ENCODE results near the gene SLX4IP.

Gene SLX4IP

GRCh38 chr20:10550204-10551118, 115.4 kb downstream of the SLX4IP start:
- DNase-seq (ENCODE audit: low read depth in 2 of 2): no peak

- DNase-seq (ENCODE audit: low read depth in 2 of 2): no peak
These were observed 116.9 kb downstream of the SLX4IP start for GRCh38 chr20:10551732-10552724.

DNA sequence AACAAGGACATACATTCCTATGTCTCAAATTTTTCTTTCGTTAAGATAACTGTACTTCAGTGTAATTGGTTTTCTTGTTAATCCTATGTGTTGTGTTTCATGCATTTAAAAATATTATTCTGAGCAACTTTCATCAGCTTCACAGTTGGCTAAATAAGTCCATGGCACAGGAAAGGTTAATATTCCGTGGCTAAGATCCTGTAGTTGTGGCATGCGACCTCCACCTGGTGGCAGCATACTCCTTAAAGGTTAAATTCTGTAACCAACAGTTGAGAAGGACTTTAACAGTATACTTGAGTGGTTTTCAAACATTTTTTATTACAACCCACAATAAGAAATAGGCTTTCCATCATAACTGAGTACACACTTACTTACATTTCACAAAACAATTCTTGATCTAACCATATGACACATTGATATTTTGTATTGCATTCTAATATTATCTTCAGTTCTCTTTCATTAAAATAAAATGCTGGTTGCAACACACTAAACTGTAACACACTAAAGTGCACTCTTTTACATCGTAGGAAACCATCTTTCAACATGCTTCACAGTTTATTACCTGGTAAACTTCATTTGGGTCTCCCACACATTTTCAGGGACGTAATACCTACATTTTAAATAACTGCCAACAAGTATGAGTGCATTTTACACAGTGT, 118.3 kb downstream of the SLX4IP start:
- peak in 1 of 2 donors; percentile 12 for DNase-seq (ENCODE audit: low read depth in 2 of 2)

- DNase-seq (ENCODE audit: low read depth in 2 of 2): no peak
These were observed 119.2 kb downstream of the SLX4IP start for GRCh38 chr20:10554285-10554684.

GRCh38 chr20:10555393-10555792, 120.3 kb downstream of the SLX4IP start:
- no peak for DNase-seq (ENCODE audit: low read depth in 2 of 2)

DNA sequence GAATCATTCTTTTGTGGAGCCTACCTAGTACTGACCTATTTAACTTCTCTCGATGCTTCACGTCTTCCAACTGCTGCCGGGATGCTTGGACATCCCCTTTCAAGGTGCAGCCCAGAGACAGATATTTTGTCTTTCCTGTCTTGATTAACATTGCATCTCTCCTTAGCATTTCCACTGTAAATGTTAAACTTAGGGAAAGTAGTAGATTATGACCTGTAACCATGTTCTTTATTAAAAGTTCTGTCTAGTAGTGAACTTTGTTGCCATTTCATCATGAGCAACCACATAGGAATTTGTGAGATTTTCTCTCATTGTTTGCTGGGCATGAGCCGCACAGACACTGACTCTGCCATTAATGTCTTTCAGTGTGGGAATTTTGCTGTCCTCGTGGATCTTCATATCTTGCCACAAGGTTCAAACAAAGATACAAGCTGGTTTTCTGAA, 120.8 kb downstream of the SLX4IP start:
- no peak for DNase-seq (ENCODE audit: low read depth in 2 of 2)

GRCh38 chr20:10556519-10557083, 121.5 kb downstream of the SLX4IP start:
- DNase-seq (ENCODE audit: low read depth in 2 of 2): no peak

- DNase-seq (ENCODE audit: low read depth in 2 of 2): no peak
These were observed 122.6 kb downstream of the SLX4IP start for GRCh38 chr20:10557685-10558084.

DNA sequence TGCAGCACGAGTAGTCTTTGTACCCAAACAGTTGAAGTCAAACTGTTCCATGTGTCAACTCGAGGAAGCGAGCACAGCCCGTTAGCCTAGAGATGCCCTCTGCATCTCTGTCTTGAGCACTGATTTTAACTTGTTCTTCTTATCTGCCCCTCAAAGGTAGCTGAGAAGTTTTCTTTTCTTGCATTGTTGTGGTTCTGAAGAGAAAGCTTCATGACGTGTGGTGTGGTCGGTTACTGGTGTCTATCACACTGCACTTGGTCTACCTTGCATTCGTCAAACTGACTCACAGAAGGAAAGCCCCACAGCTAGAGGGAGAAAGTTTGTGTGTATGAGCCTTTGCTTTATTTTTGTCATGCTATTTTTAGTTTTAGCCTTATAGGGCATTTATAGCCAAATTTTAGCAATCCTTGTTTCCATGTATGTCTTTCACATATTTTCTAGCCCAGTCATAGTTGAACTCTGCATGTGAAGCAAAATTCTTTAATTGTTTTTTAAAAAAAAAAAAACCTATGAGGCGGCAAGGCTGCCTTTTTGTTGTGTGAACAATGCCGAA, 123.6 kb downstream of the SLX4IP start:
- DNase-seq (ENCODE audit: low read depth in 2 of 2): no peak

DNA sequence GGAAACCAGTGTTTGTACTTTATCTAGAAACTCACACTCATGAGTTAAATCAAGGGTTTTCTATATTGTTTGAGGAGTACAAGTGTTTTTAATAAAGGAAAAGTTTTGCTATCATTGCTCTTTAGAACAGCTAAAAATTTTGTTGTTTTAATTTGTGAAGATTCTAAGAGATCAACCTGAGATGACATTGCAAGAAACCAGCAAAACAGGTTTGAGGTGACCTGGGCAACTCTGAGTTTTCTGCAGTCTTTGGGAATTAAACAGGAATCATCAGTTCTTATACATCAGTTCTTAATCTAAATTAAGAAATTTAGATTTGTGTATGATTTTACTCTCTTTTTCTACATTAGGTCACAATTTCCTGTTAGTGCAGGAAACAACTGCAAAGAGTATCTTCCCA, 124.2 kb downstream of the SLX4IP start:
- DNase-seq (ENCODE audit: low read depth in 2 of 2): no peak

DNA sequence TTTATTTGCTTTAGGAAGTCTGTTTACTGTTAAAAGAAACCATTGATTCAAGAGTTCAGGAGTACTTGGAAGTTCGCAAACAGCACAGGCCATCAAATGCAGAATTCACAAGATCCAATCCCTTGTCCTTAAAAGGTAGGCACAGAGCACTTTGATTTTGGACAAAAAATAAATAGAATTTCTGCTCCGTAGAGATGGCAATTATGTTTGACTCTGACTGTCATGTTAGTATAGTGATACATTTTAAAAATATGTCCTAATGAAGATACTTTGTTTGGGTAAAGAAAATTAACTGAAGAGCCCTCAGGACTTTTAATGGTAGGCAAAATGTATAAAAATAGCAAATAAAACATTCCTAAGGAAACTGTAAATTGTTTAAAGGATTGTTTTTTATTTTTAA, 125.6 kb downstream of the SLX4IP start:
- DNase-seq (ENCODE audit: low read depth in 2 of 2): no peak

GRCh38 chr20:10561302-10561701, 126.2 kb downstream of the SLX4IP start:
- no peak for DNase-seq (ENCODE audit: low read depth in 2 of 2)

- DNase-seq (ENCODE audit: low read depth in 2 of 2): no peak
These were observed 127.8 kb downstream of the SLX4IP start for GRCh38 chr20:10562899-10563298.

- DNase-seq (ENCODE audit: low read depth in 2 of 2): no peak
These were observed 128.9 kb downstream of the SLX4IP start for GRCh38 chr20:10563935-10564492.

DNA sequence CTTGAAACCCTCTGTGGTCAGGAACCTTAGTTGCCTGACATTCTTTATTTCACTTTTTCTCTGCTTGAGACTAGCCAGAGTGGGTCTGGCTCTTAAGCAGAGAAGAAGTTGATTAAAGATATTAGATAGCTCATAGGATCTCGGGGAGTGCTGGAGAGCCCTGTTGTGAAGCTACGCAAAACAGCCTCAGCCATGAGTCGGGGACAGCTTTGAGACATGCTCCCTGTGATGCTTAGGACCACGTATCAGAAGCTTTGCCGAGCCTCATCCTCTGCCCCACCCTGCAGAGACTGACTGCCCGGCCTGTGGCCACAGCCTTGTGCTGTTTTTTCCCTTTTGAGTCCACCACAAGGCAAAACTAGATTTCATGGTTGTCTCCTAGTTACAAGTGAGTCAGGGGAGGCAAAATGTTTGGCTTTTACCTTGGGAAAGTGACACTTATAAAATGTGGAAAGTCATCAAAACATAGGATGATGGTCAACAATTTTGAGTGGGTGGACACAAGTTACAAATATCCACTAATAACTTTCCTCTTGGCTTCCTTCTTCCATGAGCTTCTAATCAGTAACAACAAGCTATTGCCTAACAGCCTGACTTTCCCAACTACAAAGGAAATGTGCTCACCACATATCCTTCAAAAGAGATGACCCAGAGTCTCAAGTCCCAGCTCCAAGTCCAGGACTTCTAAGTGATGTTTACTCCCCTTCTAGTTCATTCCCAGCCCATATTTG, 130.3 kb downstream of the SLX4IP start:
- DNase-seq (ENCODE audit: low read depth in 2 of 2): no peak

DNA sequence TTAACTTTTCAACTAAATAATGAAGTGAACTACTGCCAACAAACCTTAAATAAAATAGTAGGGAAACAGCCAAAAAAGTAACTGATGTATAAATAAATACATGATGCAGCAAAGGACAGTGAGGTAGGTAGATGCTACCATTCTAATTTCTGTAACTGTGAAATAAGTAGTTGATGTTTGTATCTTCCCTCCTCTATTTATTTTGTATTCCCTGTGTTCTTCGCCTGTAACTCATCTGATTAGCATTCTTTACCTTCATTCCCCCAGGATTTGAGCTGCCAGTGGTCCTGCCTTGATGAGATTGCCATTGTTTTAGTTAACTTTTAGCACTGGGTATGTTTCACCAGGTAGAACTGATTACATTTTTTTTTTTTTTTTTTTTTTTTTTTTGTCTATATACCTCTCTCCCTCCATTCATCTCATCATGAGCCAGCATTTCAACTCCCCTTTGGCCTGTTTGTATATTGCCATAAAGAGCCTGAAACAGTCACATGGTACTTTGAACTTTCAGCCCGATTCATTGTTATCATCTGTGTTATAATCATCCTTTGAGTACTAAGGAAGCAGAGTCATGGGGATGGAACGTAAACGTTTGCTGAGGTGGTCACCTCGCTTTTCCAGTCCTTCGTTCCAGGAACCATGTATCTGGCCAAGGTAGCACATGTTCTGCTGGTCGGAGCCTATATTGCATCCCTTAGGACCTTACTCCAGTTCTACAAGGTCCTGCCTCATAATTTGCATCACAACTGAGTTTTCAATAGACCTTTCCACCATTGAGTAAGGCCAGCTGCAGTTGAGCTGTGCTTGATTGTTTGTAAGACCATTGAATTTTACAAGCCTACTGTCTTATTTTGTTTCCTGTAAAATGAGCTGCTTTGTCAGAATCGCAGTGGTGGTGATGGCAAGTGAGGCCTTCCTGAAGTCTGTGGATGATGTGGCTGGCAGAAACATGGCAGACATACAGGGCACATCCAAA, 131.1 kb downstream of the SLX4IP start:
- DNase-seq (ENCODE audit: low read depth in 2 of 2): no peak

DNA sequence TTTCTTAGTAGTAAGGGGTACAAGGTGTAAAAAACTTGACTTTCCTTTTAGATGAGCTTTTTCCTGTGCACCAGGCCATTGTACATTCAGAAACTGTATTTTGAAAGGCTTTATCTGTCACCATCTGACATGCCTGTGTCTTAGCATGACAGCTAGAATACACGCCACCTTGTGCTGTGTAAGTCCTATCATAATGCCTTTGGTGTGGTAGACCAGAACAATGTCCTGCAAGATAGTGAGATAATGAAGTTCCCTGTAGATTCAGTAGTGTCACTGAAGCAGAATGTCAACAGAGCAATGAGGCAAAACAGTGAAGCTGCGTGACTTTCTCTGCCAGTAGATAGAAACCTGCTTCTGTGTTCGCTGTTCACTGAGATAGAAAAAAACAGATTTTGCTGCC, 132.9 kb downstream of the SLX4IP start:
- no peak for DNase-seq (ENCODE audit: low read depth in 2 of 2)

DNA sequence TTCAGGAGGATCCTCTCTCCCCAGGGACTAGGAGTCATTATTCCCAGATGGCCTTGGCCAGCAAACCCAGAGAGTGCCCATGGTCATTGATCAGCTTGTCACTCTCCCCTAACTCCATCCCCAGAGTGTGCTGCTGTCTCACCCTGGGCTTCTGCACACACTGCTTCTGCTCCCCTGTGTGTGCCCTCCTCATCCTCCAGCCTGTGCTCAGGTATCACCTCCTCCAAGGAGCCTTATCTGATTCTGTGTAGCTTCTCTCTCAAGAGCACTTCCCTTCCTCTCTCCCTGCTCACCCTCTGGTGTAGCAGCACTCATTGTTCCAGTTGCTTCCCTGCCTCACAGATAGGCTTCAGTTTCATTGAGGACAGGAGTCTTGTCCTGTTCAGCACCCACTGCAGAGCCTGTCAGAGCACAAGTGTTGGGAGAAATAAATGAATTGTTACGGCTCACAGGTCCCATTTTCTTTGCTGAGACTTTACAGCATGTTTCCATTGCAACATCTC, 136.3 kb downstream of the SLX4IP start:
- DNase-seq (ENCODE audit: low read depth in 2 of 2): no peak

DNA sequence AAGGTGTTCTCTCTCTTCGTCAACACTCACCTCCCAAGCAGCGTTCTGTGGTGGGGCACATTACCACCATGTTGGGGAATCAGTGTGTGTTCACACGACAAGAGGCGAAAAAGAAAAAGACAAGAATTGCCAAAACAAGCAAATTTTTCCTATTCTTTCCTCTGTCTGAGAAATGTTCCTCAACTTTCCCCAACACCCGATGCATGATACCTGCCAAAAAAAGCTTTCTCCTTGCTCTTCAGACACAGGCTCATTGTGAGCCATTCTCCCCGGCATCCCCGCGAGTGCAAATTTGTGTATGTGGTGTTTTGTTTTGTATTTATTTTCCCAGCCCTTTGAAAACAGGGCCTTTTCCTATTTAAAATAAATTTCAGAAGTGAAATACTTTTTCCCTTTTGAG, 137.7 kb downstream of the SLX4IP start:
- DNase-seq (ENCODE audit: low read depth in 2 of 2): no peak

All from stimulated activated CD8-positive, alpha-beta memory T cell treated with anti-CD3 and anti-CD28 coated beads, Interleukin-2, amount 100 ng/mL, for 1 hour (primary cell).